ENCODE results near the gene SEC11C. TPM values are rescaled to one million over a fixed set of nuclear protein-coding genes. Genes with fewer than 3 reads are reported as not detected.

SEC11C gene
- total and polyA plus RNA-seq, 2 of the 13 experiments (the other 11 are each of a cell fraction or from before 2014, with no cell fraction given): 71.9 to 297 TPM

- FAIRE-seq (no peak), ATAC-seq (no peak), DNase-seq (ENCODE audit: low spot score) (no peak)
- CTCF ChIA-PET (ENCODE audit: low intra/inter-chr PET ratio, low total read pairs): no interaction called here
- POLR2A ChIA-PET: no interaction called here
- Histone ChIP-seq H3K27ac (ENCODE audit: extremely low read length, insufficient read depth, low read length) (no peak overlapping the region), H3K9me3 (ENCODE audit: low read length) (no peaks in the 10 kb centered on the region), H3K4me1 (ENCODE audit: insufficient read depth, low read length) (no peaks in the 10 kb centered on the region), H3K4me3 (replicated peaks in 1 of 3; ENCODE audit: insufficient read depth in 1 of 3, low read depth in 2 of 3, low read length in 3 of 3) (no peak overlapping the region), H4K20me1 (ENCODE audit: insufficient read depth, low read length) (no peaks in the 10 kb centered on the region), H3K36me3 (replicated peaks in 1 of 2; ENCODE audit: control insufficient read depth in 1 of 2, insufficient read depth in 2 of 2, low read length in 2 of 2) (no peaks in the 10 kb centered on the region), H3K4me2 (ENCODE audit: low read depth, low read length) (no peak overlapping the region), H3K27me3 (ENCODE audit: control insufficient read depth in 1 of 2, insufficient read depth in 2 of 2, low read length in 2 of 2) (peaks cover 0 to 10% of the 10 kb centered on the region in 2 experiments; a peak in 2 of 5 replicates), H2AFZ (ENCODE audit: low read length) (no peak overlapping the region), H3K9ac (ENCODE audit: insufficient read depth, low read depth, low read length) (no peak overlapping the region), H3K79me2 (ENCODE audit: insufficient read depth, low read length) (no peaks in the 10 kb centered on the region)
- no TSS peak for BruUV-seq (replicated peaks)
- WGBS (ENCODE audit: low lambda C conversion rate): 22% methylated on average over 5 of the region's 5 CpGs
- TF ChIP-seq, protein P1, sequence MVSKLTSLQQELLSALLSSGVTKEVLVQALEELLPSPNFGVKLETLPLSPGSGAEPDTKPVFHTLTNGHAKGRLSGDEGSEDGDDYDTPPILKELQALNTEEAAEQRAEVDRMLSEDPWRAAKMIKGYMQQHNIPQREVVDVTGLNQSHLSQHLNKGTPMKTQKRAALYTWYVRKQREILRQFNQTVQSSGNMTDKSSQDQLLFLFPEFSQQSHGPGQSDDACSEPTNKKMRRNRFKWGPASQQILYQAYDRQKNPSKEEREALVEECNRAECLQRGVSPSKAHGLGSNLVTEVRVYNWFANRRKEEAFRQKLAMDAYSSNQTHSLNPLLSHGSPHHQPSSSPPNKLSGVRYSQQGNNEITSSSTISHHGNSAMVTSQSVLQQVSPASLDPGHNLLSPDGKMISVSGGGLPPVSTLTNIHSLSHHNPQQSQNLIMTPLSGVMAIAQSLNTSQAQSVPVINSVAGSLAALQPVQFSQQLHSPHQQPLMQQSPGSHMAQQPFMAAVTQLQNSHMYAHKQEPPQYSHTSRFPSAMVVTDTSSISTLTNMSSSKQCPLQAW (CRISPR knock-in tag; IDR thresholded peaks at IDR 0.05): no peak
- TF ChIP-seq NFIC (IDR thresholded peaks at IDR 0.05; ENCODE audit: low read length): no peak
- in situ Hi-C loops (cut with HindIII; ENCODE audit: extremely low pct_ligation_motif_present, low pct_unique_long_range_greater_than_20kb) (no loop called here), intact Hi-C loops (cut with micrococcal nuclease; ENCODE audit: unreplicated experiment) (no loop called here)
Measured at GRCh38 chr18:59123588-59124369, 15.9 kb upstream of the SEC11C start.

DNA sequence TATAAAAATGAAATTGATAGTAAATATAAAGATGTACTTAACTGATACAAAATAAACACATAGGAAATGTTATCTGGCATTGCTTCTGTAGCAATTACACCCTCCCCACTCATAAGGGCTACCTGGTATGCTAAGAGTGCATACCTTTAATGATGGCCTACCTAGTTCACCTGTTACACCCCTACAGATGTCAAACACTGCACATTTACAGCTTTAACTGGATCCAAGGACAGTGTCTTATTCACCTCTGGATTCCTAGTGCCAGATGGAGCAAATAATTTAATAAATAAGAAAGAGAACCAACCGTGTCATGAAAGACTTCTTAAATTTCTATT is 15.3 kb upstream of the SEC11C start:
- no peak overlapping the region for H3K9ac ChIP-seq (ENCODE audit: insufficient read depth, low read depth, low read length)
- no peak overlapping the region for H3K4me2 ChIP-seq (ENCODE audit: low read depth, low read length)
- H3K27ac ChIP-seq (ENCODE audit: extremely low read length, insufficient read depth, low read length): no peak overlapping the region
- no peak for FAIRE-seq
- CTCF ChIA-PET (ENCODE audit: low intra/inter-chr PET ratio, low total read pairs): no interaction called here
- DNase-seq (ENCODE audit: low spot score): no peak
- no peaks in the 10 kb centered on the region for H4K20me1 ChIP-seq (ENCODE audit: insufficient read depth, low read length)
- peaks cover 0 to 10% of the 10 kb centered on the region in 2 experiments; a peak in 2 of 5 replicates for H3K27me3 ChIP-seq (ENCODE audit: control insufficient read depth in 1 of 2, insufficient read depth in 2 of 2, low read length in 2 of 2)
- no peaks in the 10 kb centered on the region for H3K4me1 ChIP-seq (ENCODE audit: insufficient read depth, low read length)
- intact Hi-C loops (cut with micrococcal nuclease; ENCODE audit: unreplicated experiment) (no loop called here), in situ Hi-C loops (cut with HindIII; ENCODE audit: extremely low pct_ligation_motif_present, low pct_unique_long_range_greater_than_20kb) (no loop called here)
- no peaks in the 10 kb centered on the region for H3K79me2 ChIP-seq (ENCODE audit: insufficient read depth, low read length)
- 3% methylated on average over 1 of the region's 1 CpG for WGBS (ENCODE audit: low lambda C conversion rate)
- BruUV-seq (replicated peaks): no TSS peak
- POLR2A ChIA-PET: no interaction called here
- no peak for ATAC-seq
- H3K36me3 ChIP-seq (replicated peaks in 1 of 2; ENCODE audit: control insufficient read depth in 1 of 2, insufficient read depth in 2 of 2, low read length in 2 of 2): no peaks in the 10 kb centered on the region
- no peak overlapping the region for H2AFZ ChIP-seq (ENCODE audit: low read length)
- no peaks in the 10 kb centered on the region for H3K9me3 ChIP-seq (ENCODE audit: low read length)
- H3K4me3 ChIP-seq (replicated peaks in 1 of 3; ENCODE audit: insufficient read depth in 1 of 3, low read depth in 2 of 3, low read length in 3 of 3): no peak overlapping the region
- TF ChIP-seq ZNF335 (CRISPR knock-in tag; IDR thresholded peaks at IDR 0.05) (no peak), TRIM24 (CRISPR knock-in tag; IDR thresholded peaks at IDR 0.05) (no peak), NR2F2 (IDR thresholded peaks at IDR 0.05; ENCODE audit: borderline replicate concordance, low read depth) (no peak), NFKB2 (CRISPR knock-in tag; IDR thresholded peaks at IDR 0.05; ENCODE audit: borderline replicate concordance) (no peak), ZNF230 (CRISPR knock-in tag; IDR thresholded peaks at IDR 0.05) (no peak), REPIN1 (CRISPR knock-in tag; IDR thresholded peaks at IDR 0.05; ENCODE audit: borderline replicate concordance, low read depth) (no peak), GABPB1 (CRISPR knock-in tag; IDR thresholded peaks at IDR 0.05) (no peak), FOXO1 (CRISPR knock-in tag; IDR thresholded peaks at IDR 0.05) (no peak), HCFC1 (IDR thresholded peaks at IDR 0.05; ENCODE audit: low read depth, low read length) (no peak), KDM6A (CRISPR knock-in tag; IDR thresholded peaks at IDR 0.05; ENCODE audit: low read depth) (no peak), NCOR1 (IDR thresholded peaks at IDR 0.05; ENCODE audit: borderline replicate concordance, low read length) (no peak), GLI4 (CRISPR knock-in tag; IDR thresholded peaks at IDR 0.05; ENCODE audit: borderline replicate concordance) (no peak), ZNF530 (CRISPR knock-in tag; IDR thresholded peaks at IDR 0.05; ENCODE audit: low read depth) (no peak), ZNF160 (CRISPR knock-in tag; IDR thresholded peaks at IDR 0.05) (no peak), FOXJ3 (CRISPR knock-in tag; IDR thresholded peaks at IDR 0.05; ENCODE audit: borderline replicate concordance) (no peak), BORCS8-MEF2B (CRISPR knock-in tag; IDR thresholded peaks at IDR 0.05) (no peak)
